ENCODE results near the gene NSMF. TPM values are rescaled to one million over a fixed set of nuclear protein-coding genes. Genes with fewer than 3 reads are reported as not detected.

The NSMF gene
- total and polyA plus RNA-seq, 2 donors (not counting 3 experiments of a cell fraction or from before 2014, with no cell fraction given) = 43.3 to 53.7 TPM

DNA sequence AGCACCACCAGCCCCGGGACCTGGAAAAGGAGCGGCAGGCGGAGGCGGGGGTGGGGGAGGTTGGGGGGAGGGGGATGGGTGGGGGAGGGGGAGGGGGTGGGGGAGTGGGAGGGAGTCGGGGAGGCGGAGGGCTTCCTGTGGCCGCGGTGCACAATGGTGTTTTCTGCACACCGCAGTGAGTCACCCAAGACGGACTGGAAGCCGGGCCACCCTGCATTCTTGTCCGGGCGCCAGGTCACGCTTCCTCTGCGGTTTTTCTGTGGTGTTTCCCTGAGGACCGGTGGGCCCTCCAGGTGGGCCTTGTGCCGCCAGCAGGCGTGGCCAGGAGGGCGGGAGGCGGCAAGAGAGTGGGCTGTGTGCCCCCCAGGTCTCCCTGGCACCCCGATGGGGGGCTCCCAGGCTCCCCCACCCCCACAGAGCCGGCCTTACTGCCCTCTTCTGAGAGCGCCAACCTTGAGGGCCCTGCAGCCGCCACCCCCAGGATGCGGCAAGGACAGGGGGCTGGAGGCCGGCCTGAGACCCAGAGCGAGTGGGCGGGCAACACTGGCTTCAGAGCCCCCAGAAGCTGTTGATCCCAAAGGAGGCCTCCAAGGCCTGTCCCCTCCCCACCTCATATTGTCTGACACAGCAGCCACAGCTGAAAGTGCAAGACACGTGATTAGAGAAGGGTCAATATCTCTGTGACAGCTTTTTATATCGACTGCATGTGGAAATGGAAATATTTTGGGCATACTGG, 47.3 kb downstream of the NSMF start:
- H3K9me3 ChIP-seq (replicated peaks; ENCODE audit: control insufficient read depth, insufficient read depth, low read length) = no peaks in the 10 kb centered on the region
- TF ChIP-seq GATA2 (IDR thresholded peaks at IDR 0.05; ENCODE audit: insufficient read depth, insufficient read length, low read depth, low read length) = no peak
- TF ChIP-seq, protein P1, sequence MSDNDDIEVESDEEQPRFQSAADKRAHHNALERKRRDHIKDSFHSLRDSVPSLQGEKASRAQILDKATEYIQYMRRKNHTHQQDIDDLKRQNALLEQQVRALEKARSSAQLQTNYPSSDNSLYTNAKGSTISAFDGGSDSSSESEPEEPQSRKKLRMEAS (IDR thresholded peaks at IDR 0.05; ENCODE audit: insufficient read depth, insufficient read length) = peak; percentile 34
- no peak for TF ChIP-seq POLR2A (IDR thresholded peaks at IDR 0.05; ENCODE audit: low read depth, low read length)
- no peak for TF ChIP-seq EZH2 (IDR thresholded peaks at IDR 0.05; ENCODE audit: borderline replicate concordance, low read depth, low read length, severe bottlenecking)
- peak; percentile 66 for TF ChIP-seq JUN (IDR thresholded peaks at IDR 0.05; ENCODE audit: borderline replicate concordance, insufficient read depth, insufficient read length, low read depth)
- TF ChIP-seq, protein P2, sequence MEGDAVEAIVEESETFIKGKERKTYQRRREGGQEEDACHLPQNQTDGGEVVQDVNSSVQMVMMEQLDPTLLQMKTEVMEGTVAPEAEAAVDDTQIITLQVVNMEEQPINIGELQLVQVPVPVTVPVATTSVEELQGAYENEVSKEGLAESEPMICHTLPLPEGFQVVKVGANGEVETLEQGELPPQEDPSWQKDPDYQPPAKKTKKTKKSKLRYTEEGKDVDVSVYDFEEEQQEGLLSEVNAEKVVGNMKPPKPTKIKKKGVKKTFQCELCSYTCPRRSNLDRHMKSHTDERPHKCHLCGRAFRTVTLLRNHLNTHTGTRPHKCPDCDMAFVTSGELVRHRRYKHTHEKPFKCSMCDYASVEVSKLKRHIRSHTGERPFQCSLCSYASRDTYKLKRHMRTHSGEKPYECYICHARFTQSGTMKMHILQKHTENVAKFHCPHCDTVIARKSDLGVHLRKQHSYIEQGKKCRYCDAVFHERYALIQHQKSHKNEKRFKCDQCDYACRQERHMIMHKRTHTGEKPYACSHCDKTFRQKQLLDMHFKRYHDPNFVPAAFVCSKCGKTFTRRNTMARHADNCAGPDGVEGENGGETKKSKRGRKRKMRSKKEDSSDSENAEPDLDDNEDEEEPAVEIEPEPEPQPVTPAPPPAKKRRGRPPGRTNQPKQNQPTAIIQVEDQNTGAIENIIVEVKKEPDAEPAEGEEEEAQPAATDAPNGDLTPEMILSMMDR (IDR thresholded peaks at IDR 0.05; ENCODE audit: extremely low read depth in 1 of 2, insufficient read depth in 1 of 2, low read depth in 1 of 2, low read length in 2 of 2) = no peak
- TF ChIP-seq POLR2AphosphoS5 (IDR thresholded peaks at IDR 0.05; ENCODE audit: insufficient read depth, low read depth, low read length) = peak; percentile 92
- TF ChIP-seq FOS (IDR thresholded peaks at IDR 0.05; ENCODE audit: borderline replicate concordance, insufficient read depth, low read length) = peak; percentile 76
- peak; percentile 62 for TF ChIP-seq MYC (IDR thresholded peaks at IDR 0.05; ENCODE audit: low read depth, low read length)
- ChIA-PET POLR2A (interaction anchor here (1.0 to 1.1 kb wide), 2 partner anchors 109 to 110 kb away, joined by 3 read pairs; partner anchors contain the start of gene NRARP), CTCF (interaction anchor here (1.2 to 4.6 kb wide), 6 partner anchors 11 to 125 kb away, joined by 3 to 36 read pairs (median 10); partner anchors contain the start of genes EXD3, NOXA1 and NRARP)
- peak overlapping the region; percentile 52 for H3K4me2 ChIP-seq (ENCODE audit: insufficient read depth, low read length)
- H3K79me2 ChIP-seq (ENCODE audit: control insufficient read depth, insufficient read depth, low read length) = peaks cover 21% of the 10 kb centered on the region
- intact Hi-C loops (cut with micrococcal nuclease) = no loop called here
- no peaks in the 10 kb centered on the region for H3K36me3 ChIP-seq (ENCODE audit: control insufficient read depth in 2 of 2, extremely low read depth in 1 of 2, insufficient read depth in 2 of 2, low read length in 2 of 2)
- no peak overlapping the region for H2AFZ ChIP-seq (ENCODE audit: low read depth, low read length)
- H3K4me1 ChIP-seq (ENCODE audit: control insufficient read depth, extremely low read depth, insufficient read depth, low read length) = peaks cover 30% of the 10 kb centered on the region
- TSS peak; percentile 39 for BruUV-seq (replicated peaks)
- dilution Hi-C loops (cut with MboI; ENCODE audit: extremely low pct_ligation_motif_present, low sequenced_read_pairs) = no loop called here
- H3K9ac ChIP-seq (replicated peaks; ENCODE audit: extremely low read depth, insufficient read depth, low read length) = peak overlapping the region; percentile 78
- no peaks in the 10 kb centered on the region for H3K27me3 ChIP-seq (ENCODE audit: control insufficient read depth in 2 of 2, insufficient read depth in 2 of 2, low read length in 2 of 2)
- no peak overlapping the region for H3K4me3 ChIP-seq (replicated peaks in 1 of 3; ENCODE audit: insufficient read depth in 1 of 3, low read depth in 1 of 3, low read length in 3 of 3)
- no peaks in the 10 kb centered on the region for H3K9me1 ChIP-seq (replicated peaks; ENCODE audit: control insufficient read depth, extremely low read depth, insufficient read depth, low read length)
- DNase-seq (ENCODE audit: low read depth, low spot score) = peak; percentile 93
- no peaks in the 10 kb centered on the region for H4K20me1 ChIP-seq (replicated peaks; ENCODE audit: control insufficient read depth, extremely low read depth, insufficient read depth, low read length)
- FAIRE-seq = peak; percentile 99
- peak overlapping the region; percentile 97 for H3K27ac ChIP-seq (ENCODE audit: insufficient read depth, low read depth, low read length)
